Neural cell (in vitro differentiated cells): ENCODE results near the gene CDC42EP2. TPM values are rescaled to one million over a fixed set of nuclear protein-coding genes. Genes with fewer than 3 reads are reported as not detected.

Experiments
- H2AFZ ChIP-seq: fragments of 200-600, 300-800 bp; sonication (generic), shearing (Covaris generic); 2 replicates; pipeline ENCODE4 v1.6.0; 2014; ENCODE audit warnings: low read depth, mild to moderate bottlenecking, antibody characterized with exemption, low read length, moderate library complexity
- H3F3A ChIP-seq: fragments of 200-600 bp; shearing (Covaris generic); 2 replicates; pipeline ENCODE4 v1.6.1; 2016; ENCODE audit warnings: mild to moderate bottlenecking, moderate library complexity, mixed read lengths, antibody characterized with exemption, low read length; ENCODE audit not compliant: insufficient read depth, poor library complexity, severe bottlenecking
- H3K27ac ChIP-seq: fragments of 200-600, 300-800 bp; sonication (generic), shearing (Covaris generic); 2 replicates; pipeline ENCODE4 v1.5.1; 2014; ENCODE audit warnings: mild to moderate bottlenecking, low read length, moderate library complexity
- H3K27me3 ChIP-seq: fragments of 300-800, 200-600 bp; sonication (generic), shearing (Covaris generic); 2 replicates; pipeline ENCODE4 v1.6.0; 2014; ENCODE audit warnings: mild to moderate bottlenecking, low read depth, low read length, moderate library complexity; ENCODE audit not compliant: insufficient read depth
- H3K36me3 ChIP-seq: fragments of 300-800, 200-600 bp; sonication (generic), shearing (Covaris generic); 2 replicates; pipeline ENCODE4 v1.5.1; 2014; ENCODE audit warnings: mild to moderate bottlenecking, antibody characterized with exemption, low read length, moderate library complexity; ENCODE audit not compliant: insufficient read depth
- H3K4me2 ChIP-seq: fragments of 300-800, 200-600 bp; sonication (generic), shearing (Covaris generic); 2 replicates; pipeline ENCODE4 v1.6.0; 2014; ENCODE audit warnings: mild to moderate bottlenecking, low read length
- H3K4me3 ChIP-seq: fragments of 300-800, 200-600 bp; sonication (generic), shearing (Covaris generic); 2 replicates; pipeline ENCODE4 v1.5.1; 2014; ENCODE audit warnings: mild to moderate bottlenecking, low read length, moderate library complexity
- H3K79me2 ChIP-seq: fragments of 200-600 bp; shearing (Covaris generic); replicated peaks from 2 replicates; pipeline ENCODE4 v1.6.0; 2014; ENCODE audit warnings: mild to moderate bottlenecking, low read length, moderate library complexity; ENCODE audit not compliant: insufficient read depth
- H3K9ac ChIP-seq: fragments of 300-800, 200-600 bp; sonication (generic), shearing (Covaris generic); 2 replicates; pipeline ENCODE4 v1.6.1; 2016; ENCODE audit warnings: mild to moderate bottlenecking, low read length, mixed read lengths
- H3K9me2 ChIP-seq: fragments of 200-600 bp; shearing (Covaris generic); 2 replicates; pipeline ENCODE4 v1.6.1; 2016; ENCODE audit warnings: mild to moderate bottlenecking, low read length, mixed read lengths; ENCODE audit not compliant: insufficient read depth
- H3K9me3 ChIP-seq: fragments of 200-600, 300-800 bp; sonication (generic), shearing (Covaris generic); 2 replicates; pipeline ENCODE4 v1.6.1; 2016; ENCODE audit warnings: mild to moderate bottlenecking, mixed run types, low read length, moderate library complexity, mixed read lengths
- H4K20me1 ChIP-seq: fragments of 200-600 bp; shearing (Covaris generic); 2 replicates; pipeline ENCODE4 v1.6.1; 2016; ENCODE audit warnings: mild to moderate bottlenecking, mixed run types; ENCODE audit not compliant: insufficient read depth
- EP300 ChIP-seq: fragments of 450-650 bp; conservative IDR thresholded peaks from 2 replicates; pipeline ENCODE4 v1.6.1; 2014; ENCODE audit warnings: antibody characterized with exemption, mild to moderate bottlenecking, moderate library complexity; ENCODE audit not compliant: poor library complexity, severe bottlenecking
- EZH2 ChIP-seq: fragments of 200-600, 300-800 bp; shearing (Covaris generic), sonication (generic); IDR thresholded peaks from 2 replicates; pipeline ENCODE4 v1.6.1; 2014; ENCODE audit warnings: antibody characterized with exemption, low read length, borderline replicate concordance, mild to moderate bottlenecking; ENCODE audit not compliant: insufficient read depth, poor library complexity, severe bottlenecking
- MXI1 ChIP-seq: fragments of 450-650 bp; conservative IDR thresholded peaks from 2 replicates; pipeline ENCODE4 v1.6.1; 2014; ENCODE audit warnings: antibody characterized with exemption, mild to moderate bottlenecking; ENCODE audit not compliant: poor library complexity, severe bottlenecking
- POLR2AphosphoS5 ChIP-seq: IDR thresholded peaks from 2 replicates; pipeline ENCODE4 v1.6.1; 2012
- RAD21 ChIP-seq: fragments of 450-650 bp; conservative IDR thresholded peaks from 2 replicates; pipeline ENCODE4 v1.6.1; 2014; ENCODE audit warnings: antibody characterized with exemption, mild to moderate bottlenecking, moderate library complexity
- REST ChIP-seq: IDR thresholded peaks from 2 replicates; pipeline ENCODE4 v1.6.1; 2012; ENCODE audit warnings: borderline replicate concordance
- SMC3 ChIP-seq: fragments of 450-650 bp; conservative IDR thresholded peaks from 2 replicates; pipeline ENCODE4 v1.6.1; 2014; ENCODE audit warnings: antibody characterized with exemption, mild to moderate bottlenecking, moderate library complexity; ENCODE audit not compliant: poor library complexity
- TAF1 ChIP-seq: IDR thresholded peaks from 2 replicates; pipeline ENCODE4 v1.6.1; 2012; ENCODE audit warnings: low read depth
- polyA plus RNA-seq: library from polyadenylated mRNA; depleted of rRNA; stranded (reverse); fragments of >200 nt; gene quantifications from 2 replicates; pipeline ENCODE4 v1.2.3, GENCODE V29; 2014
- TF ChIP-seq, protein P1 (sequence below): fragments of 450-650 bp; IDR thresholded peaks from 2 replicates; pipeline ENCODE4 v1.5.1; 2014; ENCODE audit warnings: antibody characterized with exemption, mild to moderate bottlenecking, moderate library complexity; ENCODE audit not compliant: poor library complexity, severe bottlenecking

The CDC42EP2 gene
- polyA plus RNA-seq, 1 donor from 2014 or later, result 1.3 TPM

DNA sequence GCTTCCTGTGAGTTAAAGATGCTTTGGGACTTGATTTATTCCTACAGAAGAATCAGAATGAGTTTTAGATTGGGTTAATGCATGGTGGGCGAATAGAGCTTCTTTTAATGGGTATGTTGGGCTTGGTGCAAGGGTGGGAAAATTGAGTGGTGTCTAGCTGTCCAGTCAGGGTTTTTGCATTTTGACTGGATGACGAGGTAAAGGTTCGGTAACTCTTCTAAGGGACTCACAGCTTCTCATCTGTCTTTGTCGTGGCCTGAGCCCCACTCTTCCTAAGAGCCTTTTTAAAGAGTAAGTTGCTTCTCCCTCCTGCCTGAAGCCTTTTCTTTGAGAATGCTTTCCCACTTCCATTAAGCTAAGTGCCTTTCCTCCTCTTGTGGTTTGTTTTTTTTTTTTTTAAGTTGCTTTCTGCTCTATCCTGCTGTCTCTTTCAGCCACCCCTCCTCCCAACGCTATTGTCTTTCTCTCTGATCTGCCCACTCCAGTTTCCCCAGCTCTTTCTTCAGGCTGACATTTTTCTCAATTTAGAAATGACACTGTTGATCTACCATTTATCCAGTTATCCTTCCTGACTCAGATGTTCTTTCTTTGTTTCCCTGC is 20.1 kb downstream of the CDC42EP2 start:
- no peaks in the 10 kb centered on the region for H3F3A ChIP-seq
- peak overlapping the region; percentile 94 for H3K4me2 ChIP-seq
- no peaks in the 10 kb centered on the region for H3K27me3 ChIP-seq
- H3K9me3 ChIP-seq, result no peaks in the 10 kb centered on the region
- TF ChIP-seq TAF1 (peak; percentile 15), POLR2AphosphoS5 (peak; percentile 29), RAD21 (no peak), REST (peak; percentile 37)
- H3K79me2 ChIP-seq, result peaks cover 57% of the 10 kb centered on the region
- no peak overlapping the region for H2AFZ ChIP-seq
- no peaks in the 10 kb centered on the region for H3K9me2 ChIP-seq
- H3K36me3 ChIP-seq, result no peaks in the 10 kb centered on the region
- H3K27ac ChIP-seq, result peak overlapping the region; percentile 86
- H3K4me3 ChIP-seq, result peak overlapping the region; percentile 95
- H3K9ac ChIP-seq, result peak overlapping the region; percentile 92
- peaks cover 1% of the 10 kb centered on the region for H4K20me1 ChIP-seq

DNA sequence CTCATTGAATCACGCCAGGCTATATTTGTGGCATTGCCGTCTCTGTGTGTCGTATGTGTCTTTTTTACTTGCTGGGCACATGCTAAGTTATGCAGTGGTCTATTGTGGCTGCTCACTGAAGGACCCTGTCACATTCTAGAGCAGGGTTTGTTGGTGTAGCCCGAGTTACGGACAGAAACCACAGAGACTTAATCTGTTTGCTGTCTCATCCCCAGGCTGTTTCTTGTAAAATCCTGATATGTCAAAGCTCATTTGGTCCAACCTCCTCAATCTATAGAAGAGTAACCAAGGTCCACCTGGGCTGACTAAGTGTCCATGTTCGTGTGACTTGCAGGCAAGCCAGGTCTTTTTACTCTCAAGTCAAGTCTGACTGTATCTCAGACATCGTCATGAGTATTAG is 24.0 kb downstream of the CDC42EP2 start:
- Histone ChIP-seq H3K9ac (no peak overlapping the region), H3K4me2 (no peak overlapping the region), H3K27ac (no peak overlapping the region), H3K36me3 (no peaks in the 10 kb centered on the region), H3K9me3 (no peaks in the 10 kb centered on the region), H3K79me2 (peaks cover 66% of the 10 kb centered on the region), H2AFZ (no peak overlapping the region), H3F3A (no peaks in the 10 kb centered on the region), H3K27me3 (no peaks in the 10 kb centered on the region), H4K20me1 (peaks cover 4% of the 10 kb centered on the region), H3K4me3 (peak overlapping the region; percentile 31), H3K9me2 (no peaks in the 10 kb centered on the region)
- TF ChIP-seq REST, result no peak
- TF ChIP-seq EP300, result no peak
- TF ChIP-seq SMC3, result no peak

- Histone ChIP-seq H3F3A (no peaks in the 10 kb centered on the region), H3K27me3 (no peaks in the 10 kb centered on the region), H3K4me3 (no peak overlapping the region), H3K9me3 (no peaks in the 10 kb centered on the region), H4K20me1 (peaks cover 4% of the 10 kb centered on the region), H3K27ac (no peak overlapping the region), H3K36me3 (no peaks in the 10 kb centered on the region), H3K9me2 (no peaks in the 10 kb centered on the region), H3K9ac (no peak overlapping the region), H3K79me2 (peaks cover 52% of the 10 kb centered on the region), H3K4me2 (no peak overlapping the region), H2AFZ (no peak overlapping the region)
- no peak for TF ChIP-seq EP300
- TF ChIP-seq RAD21, result no peak
- TF ChIP-seq MXI1, result no peak
- TF ChIP-seq EZH2, result no peak
- TF ChIP-seq, protein P1, sequence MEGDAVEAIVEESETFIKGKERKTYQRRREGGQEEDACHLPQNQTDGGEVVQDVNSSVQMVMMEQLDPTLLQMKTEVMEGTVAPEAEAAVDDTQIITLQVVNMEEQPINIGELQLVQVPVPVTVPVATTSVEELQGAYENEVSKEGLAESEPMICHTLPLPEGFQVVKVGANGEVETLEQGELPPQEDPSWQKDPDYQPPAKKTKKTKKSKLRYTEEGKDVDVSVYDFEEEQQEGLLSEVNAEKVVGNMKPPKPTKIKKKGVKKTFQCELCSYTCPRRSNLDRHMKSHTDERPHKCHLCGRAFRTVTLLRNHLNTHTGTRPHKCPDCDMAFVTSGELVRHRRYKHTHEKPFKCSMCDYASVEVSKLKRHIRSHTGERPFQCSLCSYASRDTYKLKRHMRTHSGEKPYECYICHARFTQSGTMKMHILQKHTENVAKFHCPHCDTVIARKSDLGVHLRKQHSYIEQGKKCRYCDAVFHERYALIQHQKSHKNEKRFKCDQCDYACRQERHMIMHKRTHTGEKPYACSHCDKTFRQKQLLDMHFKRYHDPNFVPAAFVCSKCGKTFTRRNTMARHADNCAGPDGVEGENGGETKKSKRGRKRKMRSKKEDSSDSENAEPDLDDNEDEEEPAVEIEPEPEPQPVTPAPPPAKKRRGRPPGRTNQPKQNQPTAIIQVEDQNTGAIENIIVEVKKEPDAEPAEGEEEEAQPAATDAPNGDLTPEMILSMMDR, result no peak
- no peak for TF ChIP-seq REST
- TF ChIP-seq SMC3, result no peak
Measured at GRCh38 chr11:65340226-65340625, 25.6 kb downstream of the CDC42EP2 start.
